Measurements from ENCODE around the gene TINCR. TPM values are rescaled to one million over a fixed set of nuclear protein-coding genes. Genes with fewer than 3 reads are reported as not detected.
A peak's percentile ranks its signal among the peaks of the same experiment; 100 is the strongest.
"Not testable (repeated sequence)": the region's sequence is repeated elsewhere in the genome, so short reads cannot be mapped to it uniquely, and the experiment has no call there.

The TINCR gene
- total RNA-seq, 2 donors from 2014 or later, result 0.82 to 1.7 TPM

DNA sequence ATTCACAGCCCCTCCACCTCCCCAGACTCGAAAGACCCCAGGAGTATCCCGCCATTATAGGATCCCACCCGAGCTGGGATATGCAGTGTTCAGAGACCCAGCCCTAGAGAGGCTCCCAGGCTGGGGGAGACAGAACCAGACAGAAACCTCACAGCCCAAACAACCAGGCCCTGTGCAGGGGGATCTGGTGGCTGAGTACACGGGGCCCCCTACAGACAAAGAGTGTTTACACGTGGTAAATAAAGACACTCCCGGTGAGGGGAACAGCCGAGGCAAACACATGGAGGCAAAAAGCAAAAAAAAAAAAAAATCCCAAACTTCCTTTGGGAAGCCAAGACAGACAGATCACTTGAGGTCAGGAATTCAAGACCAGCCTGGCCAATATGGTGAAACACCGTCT, 25.1 kb downstream of the TINCR start:
- Mint-ChIP-seq H3K27ac (no peak overlapping the region), H3K9me3 (no peaks in the 10 kb centered on the region), H3K36me3 (no peaks in the 10 kb centered on the region)
- ATAC-seq, result no peak
- DNase-seq (ENCODE audit: low spot score in 2 of 2), result no peak

DNA sequence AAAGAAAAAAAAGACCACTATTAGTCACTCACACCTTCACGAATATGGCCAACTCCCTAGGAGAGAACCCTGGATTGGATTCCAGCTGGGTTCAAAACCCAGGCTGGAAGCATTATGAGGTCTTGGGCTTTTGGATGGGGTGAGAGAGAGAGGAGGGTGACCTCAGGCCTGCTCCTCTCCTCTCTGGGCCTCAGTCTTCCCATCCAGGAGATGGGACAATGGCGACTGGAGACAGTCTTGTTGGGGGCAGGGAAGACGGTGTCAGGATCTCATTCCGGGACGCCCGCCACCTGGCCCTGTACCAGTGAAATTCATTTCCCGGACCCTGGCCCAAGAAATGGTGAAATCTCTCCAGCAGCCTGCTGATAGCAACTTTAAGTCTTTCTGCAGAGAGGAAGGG, 26.3 kb downstream of the TINCR start:
- Mint-ChIP-seq H3K36me3 (no peaks in the 10 kb centered on the region), H3K27ac (no peak overlapping the region), H3K9me3 (no peaks in the 10 kb centered on the region)
- ATAC-seq (no peak), DNase-seq (ENCODE audit: low spot score in 2 of 2) (no peak)

DNA sequence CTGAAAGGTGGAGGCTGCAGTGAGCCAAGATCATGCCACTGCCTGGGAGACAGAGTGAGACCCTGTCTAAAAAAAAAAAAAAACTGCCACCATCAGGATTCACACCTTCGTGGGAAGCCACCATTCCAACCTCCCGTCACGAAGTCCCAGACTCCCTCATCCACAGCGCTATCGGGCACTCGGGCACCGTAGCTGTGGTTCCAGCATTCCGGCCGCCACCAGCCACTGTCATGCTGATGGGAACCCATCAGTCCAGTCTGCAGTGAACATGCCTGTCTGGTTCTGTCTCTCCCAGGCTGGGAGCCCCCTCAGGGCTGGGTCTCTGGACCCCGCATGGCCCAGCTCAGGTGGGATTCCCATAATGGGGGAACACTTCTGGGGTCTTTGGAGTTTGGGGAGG, 27.5 kb downstream of the TINCR start:
- DNase-seq (ENCODE audit: low spot score in 2 of 2) (no peak), ATAC-seq (no peak)
- H3K27ac Mint-ChIP-seq, result no peak overlapping the region
- peaks cover 8 to 10% of the 10 kb centered on the region in 2 donors for H3K36me3 Mint-ChIP-seq
- peaks cover 1 to 6% of the 10 kb centered on the region in 2 donors for H3K9me3 Mint-ChIP-seq

DNA sequence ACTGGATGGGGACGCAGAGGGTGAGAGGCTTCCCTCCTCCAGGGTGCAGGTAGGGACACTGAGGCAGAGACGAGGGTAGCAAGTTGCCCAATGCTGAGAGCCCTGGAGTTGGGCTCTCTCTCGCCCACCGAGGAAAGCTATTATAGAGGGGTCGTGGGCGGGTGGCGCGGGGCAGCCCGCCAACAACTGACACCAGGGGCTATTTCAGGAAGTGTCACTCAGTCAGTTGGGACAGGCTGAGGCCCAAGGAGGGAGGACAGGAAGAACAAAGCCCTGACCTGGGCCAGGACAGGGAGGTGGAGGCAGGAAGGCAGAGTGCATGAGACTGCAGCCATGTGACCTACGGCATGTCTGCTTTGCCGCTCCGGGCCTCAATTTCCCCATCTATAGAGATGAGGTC, 29.9 kb downstream of the TINCR start:
- DNase-seq (ENCODE audit: low spot score in 2 of 2) (no peak), ATAC-seq (no peak)
- Mint-ChIP-seq H3K27ac (no peak overlapping the region), H3K36me3 (peaks cover 17 to 30% of the 10 kb centered on the region in 2 donors), H3K9me3 (peaks cover 7 to 19% of the 10 kb centered on the region in 2 donors)

DNA sequence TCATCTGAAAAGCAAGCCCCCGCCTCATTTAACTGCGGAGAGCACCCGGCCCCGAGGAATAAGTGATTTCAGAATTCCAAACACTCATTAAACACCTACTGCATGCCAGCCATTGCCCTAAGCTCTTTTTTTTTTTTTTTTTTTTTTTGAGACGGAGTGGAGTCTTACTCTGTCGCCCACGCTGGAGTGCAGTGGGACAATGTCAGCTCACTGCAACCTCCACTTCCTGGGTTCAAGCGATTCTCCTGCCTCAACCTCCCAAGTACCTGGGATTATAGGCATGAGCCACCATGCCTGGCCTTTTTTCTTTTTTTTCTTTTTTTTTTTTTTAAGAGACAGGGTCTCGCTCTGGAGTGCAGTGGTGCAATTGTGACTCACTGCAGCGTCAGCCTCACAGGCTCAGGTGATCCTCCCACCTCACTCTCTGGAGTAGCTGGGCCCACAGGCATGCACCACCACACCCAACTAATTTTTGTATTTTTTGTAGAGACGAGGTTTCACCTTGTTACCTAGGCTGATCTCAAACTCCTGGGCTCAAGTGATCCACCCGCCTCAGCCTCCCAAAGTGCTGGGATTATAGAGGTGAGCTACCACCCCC, 30.7 kb downstream of the TINCR start:
- Mint-ChIP-seq H3K36me3 (peaks cover 17 to 30% of the 10 kb centered on the region in 2 donors), H3K9me3 (peaks cover 7 to 19% of the 10 kb centered on the region in 2 donors)
- not testable (repeated sequence) for DNase-seq (ENCODE audit: low spot score in 2 of 2); ATAC-seq; H3K27ac Mint-ChIP-seq

DNA sequence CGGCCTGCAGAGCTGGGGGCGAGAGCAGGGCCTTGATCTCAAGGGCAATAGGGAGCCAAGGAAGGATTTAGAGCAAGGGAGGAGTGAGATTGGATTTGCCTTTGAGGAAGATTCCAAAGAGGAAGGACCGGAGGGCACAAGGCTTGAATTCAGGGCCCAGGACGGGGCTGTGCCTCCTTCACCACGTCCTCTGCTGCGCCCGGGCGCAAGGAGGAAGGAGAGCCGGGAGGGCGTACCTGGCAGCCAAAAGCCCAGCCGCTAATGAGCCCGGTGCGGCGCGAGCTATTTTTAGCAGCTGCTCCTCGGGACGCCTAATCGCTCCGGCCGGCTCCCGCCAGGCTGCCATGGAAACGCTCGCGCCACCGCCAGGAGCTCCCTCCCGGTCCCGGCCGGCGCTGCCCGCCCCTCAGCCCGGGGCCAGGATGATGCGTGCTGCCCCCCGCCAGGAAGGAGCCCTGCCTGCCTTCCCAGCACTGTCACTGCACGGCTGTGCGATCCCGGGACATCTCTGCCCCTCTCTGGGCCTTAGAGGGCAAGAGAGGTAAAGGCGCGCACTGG, 31.3 kb downstream of the TINCR start:
- Mint-ChIP-seq H3K36me3 (peaks cover 17 to 30% of the 10 kb centered on the region in 2 donors), H3K9me3 (peaks cover 7 to 19% of the 10 kb centered on the region in 2 donors), H3K27ac (no peak overlapping the region)
- ATAC-seq, result no peak
- no peak for DNase-seq (ENCODE audit: low spot score in 2 of 2)

DNA sequence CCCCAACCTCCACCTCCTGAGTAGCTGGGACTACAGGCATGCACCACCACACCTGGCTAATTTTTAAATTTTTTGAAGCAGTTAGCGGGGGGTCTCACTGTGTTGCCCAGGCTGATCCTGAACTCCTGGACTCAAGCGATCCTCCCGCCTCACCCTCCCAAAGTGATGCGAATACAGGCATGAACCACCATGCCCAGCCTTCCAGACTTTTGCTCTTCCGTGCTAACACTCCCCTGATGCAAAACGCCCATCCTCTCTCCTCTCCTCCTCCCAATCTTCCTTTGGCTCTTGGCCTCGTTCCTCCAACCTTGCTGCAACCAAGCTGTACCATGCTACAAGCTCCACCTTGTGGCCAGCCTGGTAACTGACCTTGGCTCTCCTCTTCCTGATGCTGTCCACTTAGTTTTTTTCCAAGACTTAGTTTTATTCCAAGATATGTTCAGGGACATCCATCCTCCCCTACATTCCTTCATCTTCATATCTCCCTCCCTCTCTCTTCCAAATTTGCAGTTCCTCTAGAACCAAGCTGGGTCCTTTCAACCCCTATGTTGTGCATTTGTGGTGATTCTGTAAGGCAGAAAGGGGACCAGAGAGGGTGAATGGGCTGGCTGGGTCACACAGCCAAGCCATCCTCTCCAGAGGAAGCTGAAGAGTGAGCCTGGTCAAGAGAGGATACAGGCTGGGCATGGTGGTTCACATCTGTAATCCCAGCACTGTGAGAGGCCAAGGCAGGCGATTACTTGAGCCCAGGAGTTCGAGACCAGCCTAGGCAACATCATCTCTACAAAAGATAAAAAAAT, 32.8 kb downstream of the TINCR start:
- H3K36me3 Mint-ChIP-seq, result peaks cover 17 to 30% of the 10 kb centered on the region in 2 donors
- DNase-seq (ENCODE audit: low spot score in 2 of 2), result peak in 1 of 2 donors; percentile 48

DNA sequence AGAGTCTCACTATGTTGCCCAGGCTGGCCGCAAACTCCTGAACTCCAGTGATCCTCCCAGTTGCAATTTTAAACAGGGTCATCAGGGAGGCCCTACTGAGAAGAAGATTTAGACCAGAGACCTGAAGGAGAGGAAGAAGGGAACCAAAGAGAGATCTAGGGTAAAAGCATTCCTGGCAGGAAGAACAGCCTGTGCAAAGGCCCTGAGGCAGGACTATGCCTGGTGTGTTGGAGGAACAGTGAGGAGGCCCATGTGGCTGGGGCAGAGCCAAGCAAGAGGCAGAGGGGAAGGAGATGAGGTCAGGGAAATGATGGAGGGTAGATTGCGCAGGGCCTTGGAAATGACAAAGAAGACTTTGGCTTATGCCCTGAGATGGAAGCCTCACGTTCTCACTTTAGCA, 34.5 kb downstream of the TINCR start:
- H3K27ac Mint-ChIP-seq, result no peak overlapping the region
- peaks cover 7 to 19% of the 10 kb centered on the region in 2 donors for H3K9me3 Mint-ChIP-seq
- H3K36me3 Mint-ChIP-seq, result peaks cover 17 to 30% of the 10 kb centered on the region in 2 donors
- ATAC-seq (no peak), DNase-seq (ENCODE audit: low spot score in 2 of 2) (no peak)

More for the DNA sequence above, 32.8 kb downstream of the TINCR start:
- no peak overlapping the region for H3K27ac Mint-ChIP-seq
- ATAC-seq, result no peak
- peaks cover 7 to 19% of the 10 kb centered on the region in 2 donors for H3K9me3 Mint-ChIP-seq

DNA sequence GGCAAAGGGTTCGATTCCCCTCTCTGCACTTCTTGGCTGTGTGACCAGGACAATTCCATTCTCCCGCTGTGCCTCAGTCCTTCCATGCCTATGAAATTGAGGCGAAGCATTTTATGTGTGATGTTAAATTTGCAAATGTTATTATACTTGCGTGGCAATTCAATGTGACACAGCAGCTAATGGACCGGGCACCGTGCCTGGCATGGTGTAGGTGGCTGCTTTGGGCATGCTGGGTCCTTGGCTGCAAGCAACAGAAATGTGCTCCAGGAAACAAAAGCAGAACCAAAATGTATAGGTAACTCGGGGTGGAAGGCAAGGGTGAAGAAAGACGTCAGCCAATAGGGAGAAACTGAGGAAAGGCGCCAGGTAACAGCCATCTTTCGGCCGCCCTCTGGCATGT, 37.1 kb downstream of the TINCR start:
- peaks cover 12 to 25% of the 10 kb centered on the region in 2 donors for H3K36me3 Mint-ChIP-seq
- no peak overlapping the region for H3K27ac Mint-ChIP-seq
- peaks cover 7 to 14% of the 10 kb centered on the region in 2 donors for H3K9me3 Mint-ChIP-seq
- no peak for DNase-seq (ENCODE audit: low spot score in 2 of 2)
- ATAC-seq, result no peak

DNA sequence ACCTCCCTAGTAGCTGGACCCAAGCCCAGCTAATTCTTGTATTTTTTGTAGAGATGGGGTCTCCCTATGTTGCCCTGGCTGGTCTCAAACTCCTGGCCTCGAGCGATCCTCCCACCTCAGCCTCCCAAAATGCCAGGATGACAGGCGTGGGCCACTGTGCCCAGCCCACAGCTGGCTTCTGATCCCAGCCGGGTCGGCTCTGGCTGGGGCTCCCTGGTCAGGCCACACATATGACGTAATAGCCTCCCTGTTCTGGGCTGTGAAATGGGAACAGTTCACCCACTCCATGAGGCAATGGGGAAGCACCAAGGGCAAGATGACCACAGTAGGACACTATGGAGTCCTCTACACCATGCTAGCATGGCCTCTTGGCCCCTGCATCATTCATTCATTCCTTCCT, 41.1 kb downstream of the TINCR start:
- Mint-ChIP-seq H3K27ac (no peak overlapping the region), H3K9me3 (peaks cover 0 to 5% of the 10 kb centered on the region in 2 donors), H3K36me3 (no peaks in the 10 kb centered on the region)
- DNase-seq (ENCODE audit: low spot score in 2 of 2) (no peak), ATAC-seq (no peak)

DNA sequence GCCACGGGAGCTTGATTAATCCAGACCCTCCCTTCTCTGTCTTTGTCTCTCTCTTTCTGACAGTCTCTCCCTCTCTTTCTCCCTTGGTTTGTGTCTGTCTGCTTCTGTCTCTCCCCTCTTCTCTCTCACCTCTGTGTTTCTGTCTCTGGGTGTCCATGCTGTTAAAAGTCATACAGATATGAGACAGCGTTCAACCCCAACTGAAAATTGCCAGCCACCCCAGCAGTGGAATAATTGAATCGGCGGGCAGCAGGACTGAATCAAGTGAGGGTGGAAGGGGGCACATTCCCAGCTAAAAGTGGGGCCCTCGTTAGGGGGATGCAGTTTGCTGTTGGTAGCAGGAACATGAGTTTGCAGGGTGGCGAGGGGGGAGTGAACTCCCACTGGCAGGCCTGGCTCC, 43.7 kb downstream of the TINCR start:
- no peak overlapping the region for H3K27ac Mint-ChIP-seq
- peaks cover 0 to 5% of the 10 kb centered on the region in 2 donors for H3K9me3 Mint-ChIP-seq
- no peaks in the 10 kb centered on the region for H3K36me3 Mint-ChIP-seq
- no peak for DNase-seq (ENCODE audit: low spot score in 2 of 2)
- no peak for ATAC-seq

DNA sequence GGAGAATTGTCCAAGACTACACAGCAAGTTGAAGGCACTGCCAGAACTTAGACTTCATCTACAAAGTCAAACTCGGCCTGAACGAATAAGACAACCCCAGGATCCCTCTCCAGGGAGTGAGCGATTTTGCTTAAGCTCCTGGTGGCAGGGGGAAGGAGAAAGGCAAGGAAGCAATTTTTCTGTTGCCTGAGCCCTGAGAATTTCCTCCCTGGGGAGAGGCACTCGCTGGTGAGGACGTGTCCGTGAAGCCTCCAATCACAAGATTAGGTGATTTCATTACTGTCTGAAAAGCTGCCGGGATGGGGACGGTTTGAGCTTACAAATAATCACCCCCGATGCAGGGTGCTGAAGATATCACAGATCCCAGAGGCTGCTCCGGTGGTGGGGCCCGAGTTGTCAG, 45.6 kb downstream of the TINCR start:
- peaks cover 9 to 11% of the 10 kb centered on the region in 2 donors for H3K36me3 Mint-ChIP-seq
- ATAC-seq (no peak), DNase-seq (ENCODE audit: low spot score in 2 of 2) (no peak)
- no peak overlapping the region for H3K27ac Mint-ChIP-seq
- H3K9me3 Mint-ChIP-seq, result peaks cover 5 to 13% of the 10 kb centered on the region in 2 donors

DNA sequence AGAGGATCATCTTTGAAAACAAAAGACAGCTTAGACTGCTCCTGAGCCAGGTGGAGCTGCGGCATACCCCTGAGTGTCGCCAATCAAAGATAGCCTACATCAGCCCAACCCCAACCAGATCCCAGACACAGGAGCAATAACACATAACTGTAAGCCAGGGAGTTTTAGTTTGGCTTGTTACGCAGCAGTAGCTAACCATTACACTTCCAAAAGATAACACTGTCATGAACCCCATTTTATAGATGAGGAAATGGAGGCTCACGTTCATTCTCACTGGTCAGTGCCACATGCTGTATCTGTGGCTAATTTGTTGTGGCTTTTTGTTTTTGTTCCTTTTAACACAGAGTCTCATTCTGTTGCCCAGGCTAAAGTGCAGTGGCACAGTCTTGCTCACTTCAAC, 47.3 kb downstream of the TINCR start:
- peaks cover 25 to 27% of the 10 kb centered on the region in 2 donors for H3K36me3 Mint-ChIP-seq
- ATAC-seq, result no peak
- DNase-seq (ENCODE audit: low spot score in 2 of 2), result no peak
- H3K27ac Mint-ChIP-seq, result no peak overlapping the region
- H3K9me3 Mint-ChIP-seq, result peaks cover 21 to 29% of the 10 kb centered on the region in 2 donors

DNA sequence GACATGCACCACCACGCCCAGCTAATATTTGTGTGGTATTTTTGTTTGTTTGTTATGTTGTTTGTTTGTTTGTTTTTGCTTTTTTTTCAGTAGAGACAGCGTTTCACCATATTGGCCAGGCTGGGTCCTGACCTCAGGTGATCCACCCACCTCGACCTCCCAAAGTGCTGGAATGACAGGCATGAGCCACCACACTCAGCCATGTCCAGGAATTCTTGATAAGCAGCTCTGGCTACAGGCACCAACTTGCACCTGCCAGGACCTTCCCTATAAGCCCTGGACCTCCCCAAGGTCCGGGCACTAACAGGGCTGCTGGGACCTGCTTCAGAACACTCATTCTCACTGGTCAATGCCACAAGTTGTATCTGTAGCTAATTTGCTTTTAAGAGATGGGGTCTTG, 48.7 kb downstream of the TINCR start:
- H3K9me3 Mint-ChIP-seq, result peaks cover 15 to 31% of the 10 kb centered on the region in 2 donors
- DNase-seq (ENCODE audit: low spot score in 2 of 2), result no peak
- H3K27ac Mint-ChIP-seq, result no peak overlapping the region
- no peak for ATAC-seq
- H3K36me3 Mint-ChIP-seq, result peaks cover 25 to 27% of the 10 kb centered on the region in 2 donors

DNA sequence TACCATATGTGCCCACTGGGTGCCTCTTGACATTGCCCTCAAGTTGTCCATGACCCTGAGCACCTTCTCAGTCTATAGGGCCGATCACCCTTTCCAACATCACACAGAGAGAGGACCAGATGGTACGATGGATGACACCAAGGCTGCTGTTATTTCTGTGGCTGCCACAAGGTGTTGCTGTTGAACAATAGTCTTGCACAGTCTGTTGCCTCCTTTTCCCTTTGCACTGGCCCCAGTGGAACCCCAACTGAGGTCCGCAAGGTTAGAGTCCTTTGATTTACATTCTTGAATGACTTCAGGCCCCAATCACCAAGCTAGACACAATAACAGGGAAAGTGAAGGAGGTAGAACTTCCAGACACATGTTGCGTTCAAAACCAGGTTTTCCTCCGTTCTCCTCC, 52.0 kb downstream of the TINCR start:
- Mint-ChIP-seq H3K36me3 (peaks cover 25 to 27% of the 10 kb centered on the region in 2 donors), H3K27ac (no peak overlapping the region), H3K9me3 (peaks cover 15 to 35% of the 10 kb centered on the region in 2 donors)
- DNase-seq (ENCODE audit: low spot score in 2 of 2) (no peak), ATAC-seq (no peak)

DNA sequence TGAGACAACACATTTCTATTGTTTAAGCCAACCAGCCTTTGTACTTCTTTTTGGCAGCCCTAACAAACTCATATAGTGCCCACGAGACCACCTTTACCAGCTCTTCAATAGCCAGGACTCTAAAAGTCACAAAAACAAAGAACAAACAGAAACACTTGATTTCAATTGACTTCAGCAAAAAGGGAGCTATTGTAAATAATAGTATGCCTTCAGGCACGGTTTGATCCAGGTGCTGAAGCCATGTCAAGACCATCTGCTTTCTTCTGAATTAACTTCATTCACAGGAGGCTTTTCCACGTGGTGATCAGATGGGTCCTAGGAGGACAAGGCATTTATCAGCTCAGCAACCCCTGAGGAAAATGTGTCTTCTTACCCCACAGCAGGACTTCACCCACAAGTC, 53.8 kb downstream of the TINCR start:
- no peak for ATAC-seq
- Mint-ChIP-seq H3K9me3 (peaks cover 15 to 35% of the 10 kb centered on the region in 2 donors), H3K27ac (no peak overlapping the region), H3K36me3 (peaks cover 25 to 27% of the 10 kb centered on the region in 2 donors)
- no peak for DNase-seq (ENCODE audit: low spot score in 2 of 2)

DNA sequence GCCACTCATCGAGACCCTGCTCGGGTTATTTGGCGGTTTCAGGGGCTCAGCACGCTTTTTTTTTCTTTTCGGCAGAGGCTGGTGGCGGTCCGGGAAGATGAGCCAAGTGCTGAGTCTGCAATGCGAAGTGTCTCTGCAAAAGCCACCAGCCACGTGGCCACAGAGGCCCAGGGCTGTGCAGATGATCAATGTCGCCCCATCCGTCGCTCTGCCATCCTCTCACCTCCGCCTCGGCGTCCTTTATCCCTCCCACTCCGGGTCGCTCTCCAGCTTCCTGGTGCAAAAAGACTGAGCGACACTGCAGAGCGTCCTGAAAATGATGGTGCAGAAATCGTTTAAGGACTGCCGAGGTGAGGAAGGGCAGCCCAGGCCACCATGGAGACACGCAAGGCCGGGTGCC, 55.0 kb downstream of the TINCR start:
- ATAC-seq, result no peak
- H3K36me3 Mint-ChIP-seq, result peaks cover 20 to 21% of the 10 kb centered on the region in 2 donors
- DNase-seq (ENCODE audit: low spot score in 2 of 2), result no peak
- H3K9me3 Mint-ChIP-seq, result peaks cover 15 to 26% of the 10 kb centered on the region in 2 donors
- no peak overlapping the region for H3K27ac Mint-ChIP-seq
